ENCODE data around the gene IKZF3. TPM values are rescaled to one million over a fixed set of nuclear protein-coding genes. Genes with fewer than 3 reads are reported as not detected.

Gene IKZF3
- total RNA-seq, 2 donors from 2014 or later = 4.8 to 5.6 TPM

GRCh38 chr17:39808409-39808997 is 55.6 kb downstream of the IKZF3 start:
- Histone ChIP-seq H3K27ac (no peak overlapping the region), H3K4me1 (ENCODE audit: control insufficient read depth in 1 of 2, low read depth in 2 of 2) (no peaks in the 10 kb centered on the region), H3K27me3 (replicated peaks; ENCODE audit: insufficient read depth) (no peaks in the 10 kb centered on the region), H3K36me3 (no peaks in the 10 kb centered on the region), H3K9me3 (no peaks in the 10 kb centered on the region), H3K4me3 (no peak overlapping the region)
- ATAC-seq (ENCODE audit: insufficient number of reproducible peaks, low FRiP score, low read depth) (no peak), DNase-seq (ENCODE audit: low spot score) (no peak)
- TF ChIP-seq CTCF (IDR thresholded peaks at IDR 0.05) = no peak

- no peaks in the 10 kb centered on the region for H3K9me3 ChIP-seq
- H3K4me1 ChIP-seq (ENCODE audit: control insufficient read depth in 1 of 2, low read depth in 2 of 2) = no peaks in the 10 kb centered on the region
- DNase-seq (ENCODE audit: low spot score) = no peak
- no peak for ATAC-seq (ENCODE audit: insufficient number of reproducible peaks, low FRiP score, low read depth)
- no peak overlapping the region for H3K4me3 ChIP-seq
- no peaks in the 10 kb centered on the region for H3K36me3 ChIP-seq
- TF ChIP-seq CTCF (IDR thresholded peaks at IDR 0.05) = no peak
- H3K27ac ChIP-seq = no peak overlapping the region
- no peaks in the 10 kb centered on the region for H3K27me3 ChIP-seq (replicated peaks; ENCODE audit: insufficient read depth)
Measured at GRCh38 chr17:39804839-39805238, 59.3 kb downstream of the IKZF3 start.

GRCh38 chr17:39801055-39801454 is 63.1 kb downstream of the IKZF3 start:
- Histone ChIP-seq H3K4me1 (ENCODE audit: control insufficient read depth in 1 of 2, low read depth in 2 of 2) (no peaks in the 10 kb centered on the region), H3K27me3 (replicated peaks; ENCODE audit: insufficient read depth) (no peaks in the 10 kb centered on the region), H3K27ac (no peak overlapping the region), H3K9me3 (no peaks in the 10 kb centered on the region), H3K4me3 (no peak overlapping the region), H3K36me3 (no peaks in the 10 kb centered on the region)
- ATAC-seq (ENCODE audit: insufficient number of reproducible peaks, low FRiP score, low read depth) (no peak), DNase-seq (ENCODE audit: low spot score) (no peak)
- no peak for TF ChIP-seq CTCF (IDR thresholded peaks at IDR 0.05)

GRCh38 chr17:39800540-39800939 is 63.6 kb downstream of the IKZF3 start:
- TF ChIP-seq CTCF (IDR thresholded peaks at IDR 0.05) = no peak
- H3K27me3 ChIP-seq (replicated peaks; ENCODE audit: insufficient read depth) = no peaks in the 10 kb centered on the region
- H3K4me3 ChIP-seq = no peak overlapping the region
- no peaks in the 10 kb centered on the region for H3K4me1 ChIP-seq (ENCODE audit: control insufficient read depth in 1 of 2, low read depth in 2 of 2)
- DNase-seq (ENCODE audit: low spot score) (no peak), ATAC-seq (ENCODE audit: insufficient number of reproducible peaks, low FRiP score, low read depth) (no peak)
- H3K27ac ChIP-seq = no peak overlapping the region
- H3K9me3 ChIP-seq = no peaks in the 10 kb centered on the region
- no peaks in the 10 kb centered on the region for H3K36me3 ChIP-seq

GRCh38 chr17:39799395-39799794 is 64.7 kb downstream of the IKZF3 start:
- no peaks in the 10 kb centered on the region for H3K27me3 ChIP-seq (replicated peaks; ENCODE audit: insufficient read depth)

More at GRCh38 chr17:39799395-39799794, 64.7 kb downstream of the IKZF3 start:
- no peaks in the 10 kb centered on the region for H3K9me3 ChIP-seq
- DNase-seq (ENCODE audit: low spot score) (no peak), ATAC-seq (ENCODE audit: insufficient number of reproducible peaks, low FRiP score, low read depth) (no peak)
- no peak for TF ChIP-seq CTCF (IDR thresholded peaks at IDR 0.05)
- no peak overlapping the region for H3K4me3 ChIP-seq
- H3K36me3 ChIP-seq = no peaks in the 10 kb centered on the region
- no peak overlapping the region for H3K27ac ChIP-seq
- H3K4me1 ChIP-seq (ENCODE audit: control insufficient read depth in 1 of 2, low read depth in 2 of 2) = no peaks in the 10 kb centered on the region

Measured in thoracic aorta (tissue), 2 donors.